Measurements from ENCODE around the gene CEP78. TPM values are rescaled to one million over a fixed set of nuclear protein-coding genes. Genes with fewer than 3 reads are reported as not detected.

The CEP78 gene
- total RNA-seq, 2 donors from 2014 or later = 5.6 to 9.6 TPM

- Histone ChIP-seq H3K9me3 (no peaks in the 10 kb centered on the region), H3K4me1 (peaks cover 24% of the 10 kb centered on the region), H3K27ac (no peak overlapping the region), H3K36me3 (replicated peaks in 1 of 2; ENCODE audit: insufficient read depth in 1 of 2, low read depth in 2 of 2) (no peaks in the 10 kb centered on the region), H3K27me3 (no peaks in the 10 kb centered on the region), H3K4me3 (no peak overlapping the region)
- 89 to 90% methylated on average over 6 of the region's 6 CpGs for WGBS, 2 donors
- no peak for TF ChIP-seq CTCF (IDR thresholded peaks at IDR 0.05)
- TF ChIP-seq POLR2A (IDR thresholded peaks at IDR 0.05) = no peak
- ATAC-seq (no peak), DNase-seq (no peak)
- intact Hi-C loops (cut with DNase I) = no loop called here
These were observed 83.5 kb downstream of the CEP78 start for GRCh38 chr9:78319197-78320029.

GRCh38 chr9:78320030-78320693, 84.3 kb downstream of the CEP78 start:
- ATAC-seq (no peak), DNase-seq (no peak)
- TF ChIP-seq CTCF (IDR thresholded peaks at IDR 0.05) (no peak), POLR2A (IDR thresholded peaks at IDR 0.05) (no peak)
- intact Hi-C loops (cut with DNase I) = no loop called here
- Histone ChIP-seq H3K36me3 (replicated peaks in 1 of 2; ENCODE audit: insufficient read depth in 1 of 2, low read depth in 2 of 2) (no peaks in the 10 kb centered on the region), H3K27me3 (no peaks in the 10 kb centered on the region), H3K4me1 (peaks cover 25% of the 10 kb centered on the region), H3K9me3 (no peaks in the 10 kb centered on the region), H3K4me3 (no peak overlapping the region), H3K27ac (no peak overlapping the region)
- WGBS, 2 donors = 79 to 91% methylated on average over 4 of the region's 4 CpGs

GRCh38 chr9:78320875-78321496, 85.1 kb downstream of the CEP78 start:
- no peaks in the 10 kb centered on the region for H3K36me3 ChIP-seq (replicated peaks in 1 of 2; ENCODE audit: insufficient read depth in 1 of 2, low read depth in 2 of 2)
- 88 to 95% methylated on average over 4 of the region's 4 CpGs for WGBS, 2 donors
- H3K27me3 ChIP-seq = no peaks in the 10 kb centered on the region
- H3K9me3 ChIP-seq = no peaks in the 10 kb centered on the region
- intact Hi-C loops (cut with DNase I) = no loop called here
- no peak overlapping the region for H3K27ac ChIP-seq
- H3K4me1 ChIP-seq = peaks cover 25% of the 10 kb centered on the region
- TF ChIP-seq POLR2A (IDR thresholded peaks at IDR 0.05) (no peak), CTCF (IDR thresholded peaks at IDR 0.05) (no peak)
- ATAC-seq (no peak), DNase-seq (no peak)
- no peak overlapping the region for H3K4me3 ChIP-seq

GRCh38 chr9:78321505-78321904, 85.6 kb downstream of the CEP78 start:
- WGBS, 2 donors = 79 to 84% methylated on average over 7 of the region's 7 CpGs
- TF ChIP-seq POLR2A (IDR thresholded peaks at IDR 0.05) (no peak), CTCF (IDR thresholded peaks at IDR 0.05) (no peak)
- Histone ChIP-seq H3K27ac (no peak overlapping the region), H3K9me3 (no peaks in the 10 kb centered on the region), H3K4me3 (no peak overlapping the region), H3K27me3 (no peaks in the 10 kb centered on the region), H3K36me3 (replicated peaks in 1 of 2; ENCODE audit: insufficient read depth in 1 of 2, low read depth in 2 of 2) (no peaks in the 10 kb centered on the region), H3K4me1 (peaks cover 25% of the 10 kb centered on the region)
- ATAC-seq (no peak), DNase-seq (no peak)
- intact Hi-C loops (cut with DNase I) = no loop called here

Data from body of pancreas (tissue), 4 donors.